HEK293 (cell line): ENCODE results near the gene CA11.

Experiments used
- EGR2 ChIP-seq: fragments of 450-650 bp; formaldehyde crosslinking; IDR thresholded peaks from 2 replicates; pipeline ENCODE4 v1.5.1; 2016; ENCODE audit warnings: low read depth, missing biosample characterization, missing genetic modification characterization
- GFI1B ChIP-seq: fragments of 450-650 bp; formaldehyde crosslinking; IDR thresholded peaks from 2 replicates; pipeline ENCODE4 v1.5.1; 2016; ENCODE audit warnings: missing biosample characterization, missing genetic modification characterization
- OSR2 ChIP-seq: fragments of 450-650 bp; formaldehyde crosslinking; IDR thresholded peaks from 2 replicates; pipeline ENCODE4 v1.5.1; 2016; ENCODE audit warnings: missing biosample characterization, missing genetic modification characterization
- REPIN1 ChIP-seq: fragments of 450-650 bp; formaldehyde crosslinking; IDR thresholded peaks from 2 replicates; pipeline ENCODE4 v1.5.1; 2017; ENCODE audit warnings: missing biosample characterization, missing genetic modification characterization, low read depth
- SP3 ChIP-seq: fragments of 450-650 bp; formaldehyde crosslinking; IDR thresholded peaks from 2 replicates; pipeline ENCODE4 v1.5.1; 2016; ENCODE audit warnings: missing biosample characterization, missing genetic modification characterization
- SP7 ChIP-seq: fragments of 450-650 bp; formaldehyde crosslinking; IDR thresholded peaks from 2 replicates; pipeline ENCODE4 v1.5.1; 2016; ENCODE audit warnings: missing biosample characterization, missing genetic modification characterization
- TCF7L2 ChIP-seq: IDR thresholded peaks from 2 replicates; pipeline ENCODE4 v1.6.1; 2011; ENCODE audit warnings: low read depth, mild to moderate bottlenecking, inconsistent platforms, low read length, moderate library complexity, borderline replicate concordance
- TRIM28 ChIP-seq: IDR thresholded peaks from 2 replicates; pipeline ENCODE4 v1.6.1; 2011; ENCODE audit warnings: low read length, control low read depth, borderline replicate concordance
- YY1 ChIP-seq: fragments of 450-650 bp; formaldehyde crosslinking; IDR thresholded peaks from 2 replicates; pipeline ENCODE4 v1.5.1; 2018; ENCODE audit warnings: missing biosample characterization, missing genetic modification characterization
- YY2 ChIP-seq: fragments of 450-650 bp; formaldehyde crosslinking; IDR thresholded peaks from 2 replicates; pipeline ENCODE4 v1.5.1; 2016; ENCODE audit warnings: missing biosample characterization, missing genetic modification characterization
- ZBTB7A ChIP-seq: fragments of 450-650 bp; formaldehyde crosslinking; IDR thresholded peaks from 2 replicates; pipeline ENCODE4 v1.5.1; 2016; ENCODE audit warnings: low read depth, missing biosample characterization, missing genetic modification characterization
- ZFHX2 ChIP-seq: fragments of 450-650 bp; formaldehyde crosslinking; conservative IDR thresholded peaks from 2 replicates; pipeline ENCODE4 v1.5.1; 2016; ENCODE audit warnings: missing biosample characterization, missing genetic modification characterization
- ZNF121 ChIP-seq: fragments of 450-650 bp; formaldehyde crosslinking; IDR thresholded peaks from 2 replicates; pipeline ENCODE4 v1.5.1; 2016; ENCODE audit warnings: missing biosample characterization, missing genetic modification characterization
- ZNF132 ChIP-seq: fragments of 450-650 bp; formaldehyde crosslinking; IDR thresholded peaks from 2 replicates; pipeline ENCODE4 v1.5.1; 2017; ENCODE audit warnings: missing biosample characterization, missing genetic modification characterization, borderline replicate concordance
- ZNF133 ChIP-seq: fragments of 450-650 bp; formaldehyde crosslinking; IDR thresholded peaks from 2 replicates; pipeline ENCODE4 v1.5.1; 2016; ENCODE audit warnings: missing biosample characterization, missing genetic modification characterization
- ZNF155 ChIP-seq: fragments of 450-650 bp; formaldehyde crosslinking; IDR thresholded peaks from 2 replicates; pipeline ENCODE4 v1.5.1; 2016; ENCODE audit warnings: missing biosample characterization, missing genetic modification characterization
- ZNF175 ChIP-seq: fragments of 450-650 bp; formaldehyde crosslinking; IDR thresholded peaks from 2 replicates; pipeline ENCODE4 v1.5.1; 2016; ENCODE audit warnings: missing biosample characterization, missing genetic modification characterization
- ZNF211 ChIP-seq: fragments of 450-650 bp; formaldehyde crosslinking; IDR thresholded peaks from 2 replicates; pipeline ENCODE4 v1.5.1; 2016; ENCODE audit warnings: low read depth, missing biosample characterization, missing genetic modification characterization
- ZNF214 ChIP-seq: fragments of 450-650 bp; formaldehyde crosslinking; IDR thresholded peaks from 2 replicates; pipeline ENCODE4 v1.5.1; 2017; ENCODE audit warnings: missing biosample characterization, mild to moderate bottlenecking, missing genetic modification characterization, borderline replicate concordance
- ZNF324 ChIP-seq: fragments of 450-650 bp; formaldehyde crosslinking; IDR thresholded peaks from 2 replicates; pipeline ENCODE4 v1.5.1; 2016; ENCODE audit warnings: missing biosample characterization, missing genetic modification characterization
- ZNF426 ChIP-seq: fragments of 450-650 bp; formaldehyde crosslinking; IDR thresholded peaks from 2 replicates; pipeline ENCODE4 v1.5.1; 2017; ENCODE audit warnings: missing biosample characterization, missing genetic modification characterization, mild to moderate bottlenecking, inconsistent platforms, moderate library complexity
- ZNF544 ChIP-seq: fragments of 450-650 bp; formaldehyde crosslinking; IDR thresholded peaks from 2 replicates; pipeline ENCODE4 v1.5.0; 2017; ENCODE audit warnings: missing biosample characterization, missing genetic modification characterization
- ZNF585B ChIP-seq: fragments of 450-650 bp; formaldehyde crosslinking; IDR thresholded peaks from 2 replicates; pipeline ENCODE4 v1.5.1; 2016; ENCODE audit warnings: missing biosample characterization, missing genetic modification characterization
- ZNF624 ChIP-seq: fragments of 450-650 bp; formaldehyde crosslinking; IDR thresholded peaks from 2 replicates; pipeline ENCODE4 v1.5.1; 2017; ENCODE audit warnings: missing biosample characterization, missing genetic modification characterization
- ZNF76 ChIP-seq: fragments of 450-650 bp; formaldehyde crosslinking; IDR thresholded peaks from 2 replicates; pipeline ENCODE4; 2016; ENCODE audit warnings: low read depth, missing biosample characterization, missing genetic modification characterization, borderline replicate concordance
- ZNF776 ChIP-seq: fragments of 450-650 bp; formaldehyde crosslinking; IDR thresholded peaks from 2 replicates; pipeline ENCODE4 v1.5.0; 2017; ENCODE audit warnings: missing biosample characterization, missing genetic modification characterization, borderline replicate concordance
- ZNF785 ChIP-seq: fragments of 450-650 bp; formaldehyde crosslinking; IDR thresholded peaks from 2 replicates; pipeline ENCODE4 v1.5.1; 2016; ENCODE audit warnings: missing biosample characterization, missing genetic modification characterization
- ZSCAN23 ChIP-seq: fragments of 450-650 bp; formaldehyde crosslinking; IDR thresholded peaks from 2 replicates; pipeline ENCODE4 v1.5.1; 2016; ENCODE audit warnings: missing biosample characterization, missing genetic modification characterization
- TF ChIP-seq, protein P1 (sequence below): fragments of 450-650 bp; formaldehyde crosslinking; conservative IDR thresholded peaks from 2 replicates; pipeline ENCODE4 v1.5.1; 2016; ENCODE audit warnings: low read depth, missing biosample characterization, missing genetic modification characterization
- TF ChIP-seq, protein P2 (sequence below): fragments of 450-650 bp; IDR thresholded peaks from 2 replicates; pipeline ENCODE4 v1.5.1; 2018; ENCODE audit warnings: missing biosample characterization, mild to moderate bottlenecking, missing genetic modification characterization
- TF ChIP-seq, protein P3 (sequence below): fragments of 450-650 bp; formaldehyde crosslinking; IDR thresholded peaks from 2 replicates; pipeline ENCODE4; 2016; ENCODE audit warnings: missing biosample characterization, missing genetic modification characterization
- TF ChIP-seq, protein P4 (sequence below): fragments of 450-650 bp; formaldehyde crosslinking; IDR thresholded peaks from 2 replicates; pipeline ENCODE4 v1.5.1; 2016; ENCODE audit warnings: missing biosample characterization, missing genetic modification characterization
- TF ChIP-seq, protein P5 (sequence below): fragments of 450-650 bp; formaldehyde crosslinking; IDR thresholded peaks from 2 replicates; pipeline ENCODE4 v1.5.1; 2017; ENCODE audit warnings: missing biosample characterization, missing genetic modification characterization

The CA11 gene

DNA sequence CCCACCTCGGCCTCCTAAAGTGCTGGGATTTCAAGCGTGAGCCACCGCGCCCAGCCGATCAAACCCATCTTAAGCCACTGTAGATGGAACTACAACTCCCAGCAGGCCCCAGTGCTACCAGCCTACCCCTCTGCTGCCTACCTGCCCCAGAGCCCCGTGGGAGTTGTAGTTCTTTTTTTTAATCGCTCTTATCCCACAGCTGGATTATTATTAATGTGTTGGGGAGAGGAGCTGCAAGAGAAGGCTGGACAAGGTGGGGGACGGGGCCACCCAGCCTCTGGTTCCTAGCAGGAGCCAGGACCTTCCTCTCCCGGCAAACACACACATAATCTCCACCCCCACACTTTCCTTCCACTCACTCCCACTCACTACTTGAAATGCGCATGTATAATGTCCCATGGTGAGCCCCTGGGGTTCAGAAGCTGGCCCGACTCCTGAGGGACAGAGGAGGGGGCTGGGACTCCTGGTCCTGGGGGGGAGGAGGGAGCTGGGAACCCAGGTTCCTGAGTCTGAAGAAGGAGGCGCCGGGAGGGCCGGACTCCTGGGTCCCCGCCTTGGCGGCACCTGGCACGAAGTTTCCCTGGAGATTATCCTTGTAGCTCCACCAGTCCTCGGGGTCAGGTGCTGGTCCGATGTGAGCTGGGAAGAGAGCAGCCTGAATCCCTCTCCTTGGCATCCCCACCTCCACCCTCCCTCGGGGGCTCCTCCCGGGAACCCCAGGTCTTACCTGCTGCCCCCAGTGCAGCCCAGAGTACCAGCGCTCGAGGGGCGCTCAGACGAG, 958 bp downstream of the CA11 start (continued):
- TF ChIP-seq YY1, result no peak
- no peak for TF ChIP-seq ZNF132
- TF ChIP-seq ZNF776, result no peak
- no peak for TF ChIP-seq ZNF121
- no peak for TF ChIP-seq ZNF175 (tag by site-specific recombination)
- TF ChIP-seq, protein P1, sequence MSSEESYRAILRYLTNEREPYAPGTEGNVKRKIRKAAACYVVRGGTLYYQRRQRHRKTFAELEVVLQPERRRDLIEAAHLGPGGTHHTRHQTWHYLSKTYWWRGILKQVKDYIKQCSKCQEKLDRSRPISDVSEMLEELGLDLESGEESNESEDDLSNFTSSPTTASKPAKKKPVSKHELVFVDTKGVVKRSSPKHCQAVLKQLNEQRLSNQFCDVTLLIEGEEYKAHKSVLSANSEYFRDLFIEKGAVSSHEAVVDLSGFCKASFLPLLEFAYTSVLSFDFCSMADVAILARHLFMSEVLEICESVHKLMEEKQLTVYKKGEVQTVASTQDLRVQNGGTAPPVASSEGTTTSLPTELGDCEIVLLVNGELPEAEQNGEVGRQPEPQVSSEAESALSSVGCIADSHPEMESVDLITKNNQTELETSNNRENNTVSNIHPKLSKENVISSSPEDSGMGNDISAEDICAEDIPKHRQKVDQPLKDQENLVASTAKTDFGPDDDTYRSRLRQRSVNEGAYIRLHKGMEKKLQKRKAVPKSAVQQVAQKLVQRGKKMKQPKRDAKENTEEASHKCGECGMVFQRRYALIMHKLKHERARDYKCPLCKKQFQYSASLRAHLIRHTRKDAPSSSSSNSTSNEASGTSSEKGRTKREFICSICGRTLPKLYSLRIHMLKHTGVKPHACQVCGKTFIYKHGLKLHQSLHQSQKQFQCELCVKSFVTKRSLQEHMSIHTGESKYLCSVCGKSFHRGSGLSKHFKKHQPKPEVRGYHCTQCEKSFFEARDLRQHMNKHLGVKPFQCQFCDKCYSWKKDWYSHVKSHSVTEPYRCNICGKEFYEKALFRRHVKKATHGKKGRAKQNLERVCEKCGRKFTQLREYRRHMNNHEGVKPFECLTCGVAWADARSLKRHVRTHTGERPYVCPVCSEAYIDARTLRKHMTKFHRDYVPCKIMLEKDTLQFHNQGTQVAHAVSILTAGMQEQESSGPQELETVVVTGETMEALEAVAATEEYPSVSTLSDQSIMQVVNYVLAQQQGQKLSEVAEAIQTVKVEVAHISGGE (tag by site-specific recombination), result no peak
- no peak for TF ChIP-seq YY2 (tag by site-specific recombination)
- TF ChIP-seq, protein P2, sequence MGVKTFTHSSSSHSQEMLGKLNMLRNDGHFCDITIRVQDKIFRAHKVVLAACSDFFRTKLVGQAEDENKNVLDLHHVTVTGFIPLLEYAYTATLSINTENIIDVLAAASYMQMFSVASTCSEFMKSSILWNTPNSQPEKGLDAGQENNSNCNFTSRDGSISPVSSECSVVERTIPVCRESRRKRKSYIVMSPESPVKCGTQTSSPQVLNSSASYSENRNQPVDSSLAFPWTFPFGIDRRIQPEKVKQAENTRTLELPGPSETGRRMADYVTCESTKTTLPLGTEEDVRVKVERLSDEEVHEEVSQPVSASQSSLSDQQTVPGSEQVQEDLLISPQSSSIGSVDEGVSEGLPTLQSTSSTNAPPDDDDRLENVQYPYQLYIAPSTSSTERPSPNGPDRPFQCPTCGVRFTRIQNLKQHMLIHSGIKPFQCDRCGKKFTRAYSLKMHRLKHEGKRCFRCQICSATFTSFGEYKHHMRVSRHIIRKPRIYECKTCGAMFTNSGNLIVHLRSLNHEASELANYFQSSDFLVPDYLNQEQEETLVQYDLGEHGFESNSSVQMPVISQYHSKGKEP, result 0 out of 2 replicates have a peak, but pooled peaks have one; percentile 50
- TF ChIP-seq REPIN1 (tag by site-specific recombination), result no peak
- no peak for TF ChIP-seq ZNF133 (tag by site-specific recombination)
- no peak for TF ChIP-seq ZNF585B (tag by site-specific recombination)
- TF ChIP-seq ZNF214 (tag by site-specific recombination), result no peak
- TF ChIP-seq, protein P3, sequence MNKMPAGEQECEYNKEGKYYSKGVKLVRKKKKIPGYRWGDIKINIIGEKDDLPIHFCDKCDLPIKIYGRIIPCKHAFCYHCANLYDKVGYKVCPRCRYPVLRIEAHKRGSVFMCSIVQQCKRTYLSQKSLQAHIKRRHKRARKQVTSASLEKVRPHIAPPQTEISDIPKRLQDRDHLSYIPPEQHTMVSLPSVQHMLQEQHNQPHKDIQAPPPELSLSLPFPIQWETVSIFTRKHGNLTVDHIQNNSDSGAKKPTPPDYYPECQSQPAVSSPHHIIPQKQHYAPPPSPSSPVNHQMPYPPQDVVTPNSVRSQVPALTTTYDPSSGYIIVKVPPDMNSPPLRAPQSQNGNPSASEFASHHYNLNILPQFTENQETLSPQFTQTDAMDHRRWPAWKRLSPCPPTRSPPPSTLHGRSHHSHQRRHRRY (tag by site-specific recombination), result no peak
- TF ChIP-seq, protein P4, sequence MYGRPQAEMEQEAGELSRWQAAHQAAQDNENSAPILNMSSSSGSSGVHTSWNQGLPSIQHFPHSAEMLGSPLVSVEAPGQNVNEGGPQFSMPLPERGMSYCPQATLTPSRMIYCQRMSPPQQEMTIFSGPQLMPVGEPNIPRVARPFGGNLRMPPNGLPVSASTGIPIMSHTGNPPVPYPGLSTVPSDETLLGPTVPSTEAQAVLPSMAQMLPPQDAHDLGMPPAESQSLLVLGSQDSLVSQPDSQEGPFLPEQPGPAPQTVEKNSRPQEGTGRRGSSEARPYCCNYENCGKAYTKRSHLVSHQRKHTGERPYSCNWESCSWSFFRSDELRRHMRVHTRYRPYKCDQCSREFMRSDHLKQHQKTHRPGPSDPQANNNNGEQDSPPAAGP (tag by site-specific recombination), result no peak
- TF ChIP-seq ZNF785 (tag by site-specific recombination), result no peak
- TF ChIP-seq EGR2 (tag by site-specific recombination), result peak; percentile 83
- peak; percentile 99 for TF ChIP-seq ZNF76
- TF ChIP-seq, protein P5, sequence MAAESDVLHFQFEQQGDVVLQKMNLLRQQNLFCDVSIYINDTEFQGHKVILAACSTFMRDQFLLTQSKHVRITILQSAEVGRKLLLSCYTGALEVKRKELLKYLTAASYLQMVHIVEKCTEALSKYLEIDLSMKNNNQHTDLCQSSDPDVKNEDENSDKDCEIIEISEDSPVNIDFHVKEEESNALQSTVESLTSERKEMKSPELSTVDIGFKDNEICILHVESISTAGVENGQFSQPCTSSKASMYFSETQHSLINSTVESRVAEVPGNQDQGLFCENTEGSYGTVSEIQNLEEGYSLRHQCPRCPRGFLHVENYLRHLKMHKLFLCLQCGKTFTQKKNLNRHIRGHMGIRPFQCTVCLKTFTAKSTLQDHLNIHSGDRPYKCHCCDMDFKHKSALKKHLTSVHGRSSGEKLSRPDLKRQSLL (tag by site-specific recombination), result no peak
- no peak for TF ChIP-seq TRIM28
- TF ChIP-seq ZNF211 (tag by site-specific recombination), result no peak
- no peak for TF ChIP-seq ZNF624 (tag by site-specific recombination)
- TF ChIP-seq SP7 (tag by site-specific recombination), result peak; percentile 29; the same call in 1 of the 2 replicates
- TF ChIP-seq ZNF324 (tag by site-specific recombination), result no peak
- TF ChIP-seq SP3 (tag by site-specific recombination), result peak; percentile 74
- TF ChIP-seq ZFHX2 (tag by site-specific recombination), result peak; percentile 97
- TF ChIP-seq GFI1B, result no peak
- no peak for TF ChIP-seq ZNF155
- no peak for TF ChIP-seq ZNF426 (tag by site-specific recombination)
- TF ChIP-seq OSR2 (tag by site-specific recombination), result no peak
- TF ChIP-seq ZBTB7A (tag by site-specific recombination), result no peak
- no peak for TF ChIP-seq ZNF544 (tag by site-specific recombination)
- no peak for TF ChIP-seq ZSCAN23
- no peak for TF ChIP-seq TCF7L2
